OCI-LY1 (cell line): Measurements from ENCODE around the gene RERE.

Experiments
- H2AFZ ChIP-seq: fragments of 200-600 bp; sonication (generic), shearing (Covaris generic); 2 replicates; pipeline ENCODE4 v1.6.0; 2014; ENCODE audit warnings: antibody characterized with exemption, mild to moderate bottlenecking, low read length
- H3F3A ChIP-seq: fragments of 200-600 bp; sonication (generic), shearing (Covaris generic); 2 replicates; pipeline ENCODE4 v1.6.0; 2014; ENCODE audit warnings: mild to moderate bottlenecking, antibody characterized with exemption, low read length, moderate library complexity; ENCODE audit not compliant: insufficient read depth
- H3K27ac ChIP-seq: fragments of 200-600 bp; sonication (generic); 2 replicates; pipeline ENCODE4 v1.5.1; 2014; ENCODE audit warnings: low read length, mixed run types, mild to moderate bottlenecking, low read depth; ENCODE audit not compliant: poor library complexity, severe bottlenecking
- H3K27me3 ChIP-seq: fragments of 200-600 bp; sonication (generic); 2 replicates; pipeline ENCODE4 v1.6.0; 2014; ENCODE audit warnings: antibody characterized with exemption, mild to moderate bottlenecking, low read length, moderate library complexity; ENCODE audit not compliant: insufficient read depth
- H3K36me3 ChIP-seq: fragments of 200-600 bp; sonication (generic); 2 replicates; pipeline ENCODE4 v1.6.1; 2014; ENCODE audit warnings: mild to moderate bottlenecking, antibody characterized with exemption, low read length, moderate library complexity, mixed read lengths; ENCODE audit not compliant: insufficient read depth
- H3K4me1 ChIP-seq: fragments of 200-600 bp; sonication (generic); 2 replicates; pipeline ENCODE4 v1.5.1; 2014; ENCODE audit warnings: mild to moderate bottlenecking, low read length, moderate library complexity; ENCODE audit not compliant: insufficient read depth, severe bottlenecking
- H3K4me2 ChIP-seq: fragments of 200-600 bp; sonication (generic), shearing (Covaris generic); 2 replicates; pipeline ENCODE4 v1.6.1; 2014; ENCODE audit warnings: low read length
- H3K4me3 ChIP-seq: fragments of 200-600 bp; sonication (generic); 2 replicates; pipeline ENCODE4 v1.5.1; 2014; ENCODE audit warnings: low read length, low read depth, mild to moderate bottlenecking, mixed read lengths; ENCODE audit not compliant: poor library complexity, severe bottlenecking
- H3K79me2 ChIP-seq: fragments of 200-600 bp; shearing (Covaris generic); 2 replicates; pipeline ENCODE4 v1.6.1; 2016; ENCODE audit warnings: mixed run types, low read length, mixed read lengths; ENCODE audit not compliant: insufficient read depth
- H3K9ac ChIP-seq: fragments of 200-600 bp; sonication (generic), shearing (Covaris generic); 2 replicates; pipeline ENCODE4 v1.6.1; 2014; ENCODE audit warnings: mild to moderate bottlenecking, low read length, mixed read lengths
- H3K9me2 ChIP-seq: fragments of 200-600 bp; sonication (generic), shearing (Covaris generic); 2 replicates; pipeline ENCODE4 v1.6.1; 2014; ENCODE audit warnings: low read depth, mild to moderate bottlenecking, low read length, mixed read lengths
- H3K9me3 ChIP-seq: fragments of 200-600 bp; shearing (Covaris generic); 2 replicates; pipeline ENCODE4 v1.6.1; 2014; ENCODE audit warnings: low read length, mixed read lengths
- H4K20me1 ChIP-seq: fragments of 200-600 bp; sonication (generic), shearing (Covaris generic); 2 replicates; pipeline ENCODE4 v1.6.0; 2016; ENCODE audit warnings: mild to moderate bottlenecking, low read length; ENCODE audit not compliant: insufficient read depth
- EZH2 ChIP-seq: fragments of 200-600 bp; sonication (generic), shearing (Covaris generic); IDR thresholded peaks from 2 replicates; pipeline ENCODE4 v1.8.0; 2017; ENCODE audit warnings: borderline replicate concordance, mixed run types, mild to moderate bottlenecking, antibody characterized with exemption, low read length, moderate library complexity, mixed read lengths
- TF ChIP-seq, protein P1 (sequence below): fragments of 200-600 bp; sonication (generic), shearing (Covaris generic); IDR thresholded peaks from 2 replicates; pipeline ENCODE4 v1.5.1; 2017; ENCODE audit warnings: mild to moderate bottlenecking, antibody characterized with exemption, low read length, moderate library complexity, mixed read lengths

Gene RERE

GRCh38 chr1:8349961-8350360 lies 467.5 kb downstream of the RERE start:
- H3K4me1 ChIP-seq, result no peaks in the 10 kb centered on the region
- H2AFZ ChIP-seq, result no peak overlapping the region
- H3K4me2 ChIP-seq, result no peak overlapping the region
- H3K9ac ChIP-seq, result no peak overlapping the region
- no peaks in the 10 kb centered on the region for H3K9me2 ChIP-seq
- no peaks in the 10 kb centered on the region for H3K9me3 ChIP-seq
- H3K36me3 ChIP-seq, result peaks cover 28% of the 10 kb centered on the region
- H3F3A ChIP-seq, result peaks cover 8% of the 10 kb centered on the region; the same call in 1 of the 2 replicates
- no peak for TF ChIP-seq EZH2
- TF ChIP-seq, protein P1, sequence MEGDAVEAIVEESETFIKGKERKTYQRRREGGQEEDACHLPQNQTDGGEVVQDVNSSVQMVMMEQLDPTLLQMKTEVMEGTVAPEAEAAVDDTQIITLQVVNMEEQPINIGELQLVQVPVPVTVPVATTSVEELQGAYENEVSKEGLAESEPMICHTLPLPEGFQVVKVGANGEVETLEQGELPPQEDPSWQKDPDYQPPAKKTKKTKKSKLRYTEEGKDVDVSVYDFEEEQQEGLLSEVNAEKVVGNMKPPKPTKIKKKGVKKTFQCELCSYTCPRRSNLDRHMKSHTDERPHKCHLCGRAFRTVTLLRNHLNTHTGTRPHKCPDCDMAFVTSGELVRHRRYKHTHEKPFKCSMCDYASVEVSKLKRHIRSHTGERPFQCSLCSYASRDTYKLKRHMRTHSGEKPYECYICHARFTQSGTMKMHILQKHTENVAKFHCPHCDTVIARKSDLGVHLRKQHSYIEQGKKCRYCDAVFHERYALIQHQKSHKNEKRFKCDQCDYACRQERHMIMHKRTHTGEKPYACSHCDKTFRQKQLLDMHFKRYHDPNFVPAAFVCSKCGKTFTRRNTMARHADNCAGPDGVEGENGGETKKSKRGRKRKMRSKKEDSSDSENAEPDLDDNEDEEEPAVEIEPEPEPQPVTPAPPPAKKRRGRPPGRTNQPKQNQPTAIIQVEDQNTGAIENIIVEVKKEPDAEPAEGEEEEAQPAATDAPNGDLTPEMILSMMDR, result no peak
- no peak overlapping the region for H3K27ac ChIP-seq
- H3K27me3 ChIP-seq, result no peaks in the 10 kb centered on the region
- H3K79me2 ChIP-seq, result no peaks in the 10 kb centered on the region
- no peaks in the 10 kb centered on the region for H4K20me1 ChIP-seq
- no peak overlapping the region for H3K4me3 ChIP-seq

DNA sequence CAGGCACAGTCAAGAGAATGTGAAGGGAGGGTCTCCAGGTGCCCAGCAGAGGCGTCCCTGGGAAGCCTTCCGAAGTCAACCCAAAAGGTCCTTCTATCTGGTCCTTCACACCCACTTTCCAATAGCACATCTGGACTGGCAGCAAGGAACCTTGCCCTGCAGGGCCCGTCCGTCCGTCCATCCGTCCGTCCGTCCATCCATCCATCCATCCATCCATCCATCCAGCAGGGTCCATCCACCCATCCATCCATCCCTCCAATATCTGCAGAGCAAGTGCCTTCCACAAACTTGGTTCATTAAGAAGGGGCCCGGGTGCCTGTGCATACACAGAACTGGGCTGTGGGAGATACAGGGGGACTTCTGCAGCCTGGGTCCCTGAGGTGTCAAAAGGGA lies 468.0 kb downstream of the RERE start:
- Histone ChIP-seq H3F3A (peaks cover 8% of the 10 kb centered on the region; the same call in 1 of the 2 replicates), H4K20me1 (no peaks in the 10 kb centered on the region), H3K9me2 (no peaks in the 10 kb centered on the region), H3K36me3 (peaks cover 23% of the 10 kb centered on the region), H3K9me3 (no peaks in the 10 kb centered on the region), H3K27me3 (no peaks in the 10 kb centered on the region), H3K27ac (no peak overlapping the region), H3K4me3 (no peak overlapping the region), H3K4me1 (no peaks in the 10 kb centered on the region), H3K9ac (no peak overlapping the region), H2AFZ (no peak overlapping the region), H3K4me2 (no peak overlapping the region), H3K79me2 (no peaks in the 10 kb centered on the region)
- TF ChIP-seq EZH2, result no peak
- TF ChIP-seq, protein P1, result no peak

DNA sequence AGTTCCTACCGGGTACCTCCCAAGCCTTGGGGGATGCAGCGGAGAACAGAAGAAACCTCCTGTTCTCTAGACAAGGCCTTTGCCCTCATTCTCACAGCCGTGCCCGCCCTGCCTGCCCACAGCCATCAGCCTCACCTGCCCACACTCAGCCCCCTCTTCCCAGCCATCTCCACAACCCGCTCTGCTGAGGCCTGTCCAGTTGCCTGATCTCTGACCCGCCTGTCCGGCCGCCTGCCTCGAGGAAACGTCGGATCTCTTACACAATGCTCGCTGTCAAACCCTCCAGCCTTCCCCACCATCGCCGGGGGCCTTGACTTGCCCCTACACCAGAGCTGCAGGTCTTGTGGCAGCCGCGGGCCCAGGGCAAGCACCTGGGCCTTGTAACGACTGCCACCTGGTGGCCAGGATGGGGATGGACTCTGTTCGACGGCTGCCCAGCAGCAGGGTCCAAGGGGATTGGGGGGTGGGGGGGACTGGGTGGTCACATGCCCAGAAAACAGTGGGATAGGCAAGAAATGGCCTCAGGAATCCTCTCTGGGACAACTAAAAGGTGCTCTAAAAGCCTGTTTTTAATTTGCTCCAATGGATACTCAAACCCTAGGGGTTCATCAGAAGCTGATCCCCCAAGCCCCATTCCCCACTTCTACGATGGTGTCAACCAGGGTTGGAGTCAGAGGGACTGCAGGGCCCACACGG lies 468.5 kb downstream of the RERE start:
- H3K36me3 ChIP-seq, result peaks cover 20% of the 10 kb centered on the region
- no peak overlapping the region for H3K9ac ChIP-seq
- H3F3A ChIP-seq, result peaks cover 8% of the 10 kb centered on the region; the same call in 1 of the 2 replicates
- no peak overlapping the region for H3K4me2 ChIP-seq
- no peaks in the 10 kb centered on the region for H3K9me2 ChIP-seq
- no peak overlapping the region for H2AFZ ChIP-seq
- no peaks in the 10 kb centered on the region for H3K9me3 ChIP-seq
- no peak overlapping the region for H3K4me3 ChIP-seq
- no peak overlapping the region for H3K27ac ChIP-seq
- no peaks in the 10 kb centered on the region for H3K79me2 ChIP-seq
- TF ChIP-seq, protein P1, result peak; percentile 86
- no peak for TF ChIP-seq EZH2
- H3K4me1 ChIP-seq, result no peaks in the 10 kb centered on the region
- H3K27me3 ChIP-seq, result no peaks in the 10 kb centered on the region
- no peaks in the 10 kb centered on the region for H4K20me1 ChIP-seq
